HUES6 (cell line): Measurements from ENCODE around the gene MFSD2B.
A peak's percentile ranks its signal among the peaks of the same experiment; 100 is the strongest.
"Not testable (repeated sequence)": the region's sequence is repeated elsewhere in the genome, so short reads cannot be mapped to it uniquely, and the experiment has no call there.

Experiments used
- H3K27ac ChIP-seq: 2 replicates; pipeline ENCODE4 v1.7.0; 2013; ENCODE audit warnings: low read depth, mild to moderate bottlenecking, low read length, inconsistent platforms
- H3K27me3 ChIP-seq: 2 replicates; pipeline ENCODE4 v1.6.1; 2013; ENCODE audit warnings: low read length; ENCODE audit not compliant: control insufficient read depth, insufficient read depth
- H3K36me3 ChIP-seq: 2 replicates; pipeline ENCODE4 v1.6.1; 2013; ENCODE audit warnings: low read length; ENCODE audit not compliant: control insufficient read depth, insufficient read depth
- H3K4me1 ChIP-seq: 2 replicates; pipeline ENCODE4 v1.6.1; 2013; ENCODE audit warnings: low read length; ENCODE audit not compliant: control insufficient read depth, insufficient read depth
- H3K4me3 ChIP-seq: 2 replicates; pipeline ENCODE4 v1.5.1; 2013; ENCODE audit warnings: low read depth, low read length
- H3K9ac ChIP-seq: one replicate; pipeline ENCODE4 v1.6.1; 2013; ENCODE audit warnings: mild to moderate bottlenecking, low read length
- H3K9me3 ChIP-seq: 2 replicates; pipeline ENCODE4 v1.6.1; 2013; ENCODE audit warnings: low read depth, low read length; ENCODE audit not compliant: control insufficient read depth, insufficient read depth

Gene MFSD2B

GRCh38 chr2:24010477-24011249, 778 bp downstream of the MFSD2B start:
- Histone ChIP-seq H3K27me3 (peaks cover 16% of the 10 kb centered on the region), H3K4me1 (peaks cover 20% of the 10 kb centered on the region), H3K36me3 (no peaks in the 10 kb centered on the region), H3K9me3 (no peaks in the 10 kb centered on the region), H3K4me3 (peak overlapping the region; percentile 63), H3K27ac (no peak overlapping the region), H3K9ac (peak overlapping the region; percentile 17)

DNA sequence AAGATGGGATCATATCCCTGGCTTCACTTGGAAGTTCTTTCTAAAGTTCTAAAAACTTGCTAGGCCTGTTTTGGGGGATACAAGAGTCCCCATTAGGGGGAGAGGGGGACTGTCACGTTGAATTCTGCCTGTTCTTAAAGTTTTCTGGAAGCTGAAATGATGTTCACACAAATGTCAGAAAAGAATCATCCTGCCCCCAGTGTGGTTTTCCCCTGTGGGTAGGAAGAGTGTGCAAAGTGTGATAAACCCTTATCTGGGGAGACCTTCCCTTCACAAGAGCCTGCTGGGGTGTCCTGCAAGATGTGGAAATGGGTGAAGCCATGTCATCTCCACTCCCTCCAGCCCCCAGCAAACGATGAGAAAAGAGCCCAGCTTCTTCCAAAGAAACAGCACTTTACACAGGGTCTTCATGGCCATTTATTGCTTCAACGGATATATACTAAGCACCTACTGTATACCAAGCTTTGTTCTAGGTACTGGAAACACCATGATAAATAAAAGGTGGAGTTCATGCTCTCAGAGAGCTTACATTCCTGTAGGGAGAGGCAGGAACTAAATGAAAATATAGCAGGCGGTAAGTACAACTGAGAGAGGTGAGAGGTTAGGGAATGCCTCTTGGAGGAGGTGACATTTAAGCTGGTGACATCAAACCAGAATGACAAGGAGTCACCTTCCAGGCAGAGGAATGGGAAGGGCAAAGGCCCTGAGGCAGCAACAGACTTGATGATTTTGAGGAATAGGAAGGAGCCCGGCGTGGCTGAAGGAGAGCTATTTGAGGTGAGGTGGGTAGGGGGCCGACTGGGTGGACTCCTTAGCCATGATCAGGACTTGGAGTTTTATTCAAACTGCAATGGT, 1.6 kb downstream of the MFSD2B start:
- H3K4me1 ChIP-seq = peaks cover 28% of the 10 kb centered on the region
- no peak overlapping the region for H3K4me3 ChIP-seq
- peaks cover 16% of the 10 kb centered on the region for H3K27me3 ChIP-seq
- no peaks in the 10 kb centered on the region for H3K9me3 ChIP-seq
- no peaks in the 10 kb centered on the region for H3K36me3 ChIP-seq
- no peak overlapping the region for H3K9ac ChIP-seq
- H3K27ac ChIP-seq = no peak overlapping the region

GRCh38 chr2:24012521-24013188, 2.8 kb downstream of the MFSD2B start:
- Histone ChIP-seq H3K4me3 (no peak overlapping the region), H3K9me3 (no peaks in the 10 kb centered on the region), H3K9ac (no peak overlapping the region), H3K36me3 (no peaks in the 10 kb centered on the region), H3K4me1 (peaks cover 37% of the 10 kb centered on the region), H3K27ac (no peak overlapping the region), H3K27me3 (peaks cover 16% of the 10 kb centered on the region)

GRCh38 chr2:24014902-24015301, 5.0 kb downstream of the MFSD2B start:
- not testable (repeated sequence) for H3K27ac ChIP-seq, H3K4me3 ChIP-seq, H3K9me3 ChIP-seq, H3K36me3 ChIP-seq, H3K9ac ChIP-seq, H3K27me3 ChIP-seq
- peaks cover 35% of the 10 kb centered on the region for H3K4me1 ChIP-seq

- Histone ChIP-seq H3K27ac (no peak overlapping the region), H3K4me3 (no peak overlapping the region), H3K9me3 (no peaks in the 10 kb centered on the region), H3K9ac (no peak overlapping the region), H3K4me1 (peaks cover 29% of the 10 kb centered on the region), H3K36me3 (no peaks in the 10 kb centered on the region), H3K27me3 (no peaks in the 10 kb centered on the region; the same call in 1 of the 2 replicates)
Observed at GRCh38 chr2:24015562-24016375, 5.9 kb downstream of the MFSD2B start.

DNA sequence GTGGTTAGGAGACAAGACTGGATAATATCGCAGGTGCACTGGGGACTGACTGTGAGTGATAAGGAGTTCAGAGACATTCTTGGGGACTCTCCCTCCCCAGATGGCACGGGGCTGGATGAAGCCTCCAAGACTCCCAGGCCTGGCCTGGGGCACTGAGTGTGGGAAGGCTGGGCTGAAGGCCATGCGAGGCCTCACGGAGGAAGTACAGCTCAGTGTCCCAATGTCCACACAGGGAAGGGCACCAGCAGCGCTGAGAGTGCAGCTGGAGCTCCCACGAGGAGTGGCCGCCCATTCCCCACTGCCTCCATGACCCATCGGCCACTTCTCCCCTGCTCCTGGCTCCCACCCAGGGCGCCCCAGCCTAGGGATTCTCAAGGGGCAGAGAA, 6.5 kb downstream of the MFSD2B start:
- H3K9ac ChIP-seq = no peak overlapping the region
- peaks cover 29% of the 10 kb centered on the region for H3K4me1 ChIP-seq
- no peak overlapping the region for H3K27ac ChIP-seq
- no peaks in the 10 kb centered on the region for H3K9me3 ChIP-seq
- no peaks in the 10 kb centered on the region for H3K27me3 ChIP-seq
- H3K36me3 ChIP-seq = no peaks in the 10 kb centered on the region
- H3K4me3 ChIP-seq = no peak overlapping the region

GRCh38 chr2:24016853-24017703, 7.2 kb downstream of the MFSD2B start:
- H3K36me3 ChIP-seq = 0 out of 2 replicates have a peak, but pooled peaks cover 1% of the 10 kb centered on the region
- H3K27me3 ChIP-seq = no peaks in the 10 kb centered on the region
- H3K4me1 ChIP-seq = peaks cover 29% of the 10 kb centered on the region
- no peak overlapping the region for H3K9ac ChIP-seq
- H3K9me3 ChIP-seq = no peaks in the 10 kb centered on the region
- no peak overlapping the region for H3K4me3 ChIP-seq
- no peak overlapping the region for H3K27ac ChIP-seq

DNA sequence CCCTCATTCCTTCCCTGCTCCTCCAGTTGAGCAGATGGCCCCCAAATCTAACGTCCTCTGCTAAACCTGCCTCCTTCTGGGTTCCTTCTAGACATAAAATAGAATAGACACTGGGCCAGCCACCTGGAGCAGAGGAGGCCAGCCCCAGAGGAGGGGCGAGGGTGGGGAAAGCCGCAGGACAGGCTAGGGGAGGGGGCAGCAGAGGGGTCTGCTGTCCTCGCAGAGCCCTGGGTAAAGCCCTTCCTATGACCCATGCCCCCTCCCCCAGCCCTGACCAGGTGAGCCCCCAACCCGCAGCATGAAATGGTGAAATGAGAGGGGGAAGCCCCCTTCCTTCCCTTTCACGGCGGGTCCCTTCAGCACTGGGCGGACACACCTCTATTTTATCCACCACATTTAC, 7.8 kb downstream of the MFSD2B start:
- H3K27ac ChIP-seq = no peak overlapping the region
- no peak overlapping the region for H3K4me3 ChIP-seq
- H3K9ac ChIP-seq = no peak overlapping the region
- no peaks in the 10 kb centered on the region for H3K27me3 ChIP-seq
- H3K9me3 ChIP-seq = no peaks in the 10 kb centered on the region
- H3K4me1 ChIP-seq = peaks cover 29% of the 10 kb centered on the region
- peaks cover 8% of the 10 kb centered on the region for H3K36me3 ChIP-seq

DNA sequence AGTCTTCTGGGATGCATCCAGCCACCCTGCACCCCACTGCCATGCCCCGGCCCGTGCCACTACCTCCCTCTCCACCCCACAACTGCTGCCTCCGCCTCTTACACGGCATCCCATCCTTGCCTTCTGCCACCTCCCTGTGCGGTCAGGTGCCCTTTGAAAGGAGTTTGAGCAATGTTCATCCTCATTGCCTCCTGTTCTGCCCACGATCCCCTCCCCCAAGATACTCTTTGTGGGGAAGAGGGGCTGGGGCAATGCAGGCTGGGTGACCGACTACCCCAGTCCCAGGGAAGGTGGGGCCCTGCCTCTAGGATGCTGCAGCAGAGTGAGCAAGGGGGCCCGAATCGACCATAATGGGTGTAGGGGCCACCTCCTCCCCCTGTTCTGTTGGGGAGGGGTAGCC, 8.4 kb downstream of the MFSD2B start:
- peaks cover 12% of the 10 kb centered on the region for H3K36me3 ChIP-seq
- H3K9me3 ChIP-seq = no peaks in the 10 kb centered on the region
- no peaks in the 10 kb centered on the region for H3K27me3 ChIP-seq
- no peak overlapping the region for H3K27ac ChIP-seq
- peaks cover 27% of the 10 kb centered on the region for H3K4me1 ChIP-seq
- H3K4me3 ChIP-seq = no peak overlapping the region
- no peak overlapping the region for H3K9ac ChIP-seq

DNA sequence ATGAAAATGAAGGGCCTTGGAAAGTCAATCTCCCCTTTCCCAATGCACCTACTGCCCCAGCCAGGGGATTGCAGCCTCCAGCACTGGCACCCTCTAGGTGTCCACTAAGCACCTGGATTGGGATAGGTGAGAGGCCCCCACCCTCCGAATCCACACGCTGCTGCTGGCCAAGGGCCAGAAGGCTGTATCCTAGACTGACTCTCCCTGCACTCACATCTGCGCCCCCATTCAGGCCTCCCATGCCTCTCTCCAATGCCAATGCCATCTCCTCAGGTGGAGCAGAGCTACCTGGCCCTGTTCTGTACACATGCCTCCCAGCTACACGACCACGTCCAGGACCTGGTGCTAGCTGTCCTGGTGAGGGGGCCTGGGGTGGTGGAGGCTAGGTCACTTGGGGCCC, 9.8 kb downstream of the MFSD2B start:
- H3K9ac ChIP-seq = no peak overlapping the region
- peaks cover 36% of the 10 kb centered on the region for H3K4me1 ChIP-seq
- H3K9me3 ChIP-seq = no peaks in the 10 kb centered on the region
- H3K36me3 ChIP-seq = peaks cover 20% of the 10 kb centered on the region
- H3K4me3 ChIP-seq = no peak overlapping the region
- no peaks in the 10 kb centered on the region for H3K27me3 ChIP-seq
- no peak overlapping the region for H3K27ac ChIP-seq
